Uterus (tissue), 2 donors: ENCODE measurements around the gene MAP3K10.

Source experiments
- POLR2A ChIP-seq, 2 donors: fragments of 450-650 bp; IDR thresholded peaks; one replicate each; pipeline ENCODE4 v1.6.1; 2016; ENCODE audit warnings: antibody characterized with exemption in 2 of 2, mild to moderate bottlenecking in 1 of 2, moderate library complexity in 1 of 2
- TF ChIP-seq, protein P1 (sequence below), 4 experiments: fragments of 200-600 bp in 2 of 4; fragments of 450-650 bp in 2 of 4; sonication (generic) in 2 of 4; IDR thresholded peaks; one replicate each; pipeline ENCODE4 v1.5.1; 2016 to 2019; ENCODE audit warnings: antibody characterized with exemption in 4 of 4, mild to moderate bottlenecking in 2 of 4, moderate library complexity in 1 of 4

DNA sequence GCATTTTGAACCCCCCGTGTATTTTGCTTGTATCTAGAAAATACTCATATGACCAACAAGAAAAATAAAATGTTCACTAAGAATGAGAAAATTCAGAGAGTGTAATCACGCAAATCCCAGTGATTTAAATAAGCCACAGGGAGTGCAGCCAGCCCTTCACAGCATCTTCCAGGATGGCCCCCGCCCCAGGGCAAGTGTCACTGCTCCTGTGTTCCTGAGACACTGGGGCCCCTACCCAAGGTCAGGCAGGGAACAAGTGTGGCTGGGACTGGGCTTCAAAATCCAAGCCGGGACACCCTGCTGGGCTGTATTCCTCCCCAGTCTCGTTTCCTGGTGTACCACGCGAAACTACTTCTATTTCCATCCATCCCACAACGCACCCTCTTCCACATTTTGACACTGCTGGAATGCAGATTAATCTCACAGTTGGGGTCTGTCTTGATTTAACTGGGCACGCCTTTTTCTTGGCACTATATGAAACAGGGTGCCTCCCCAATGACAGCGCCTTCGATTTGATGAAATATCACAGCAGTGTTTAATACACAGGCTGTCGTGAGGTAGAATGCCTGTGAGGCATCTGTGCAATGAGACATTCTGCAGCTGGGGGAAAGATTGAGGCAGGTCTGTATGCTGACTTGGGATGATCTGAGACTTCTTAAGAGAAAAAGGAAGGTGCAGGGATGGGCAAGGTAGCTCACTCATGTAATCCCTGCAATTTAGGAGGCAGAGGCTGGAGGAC, 53.5 kb downstream of the MAP3K10 start:
- TF ChIP-seq, protein P1, sequence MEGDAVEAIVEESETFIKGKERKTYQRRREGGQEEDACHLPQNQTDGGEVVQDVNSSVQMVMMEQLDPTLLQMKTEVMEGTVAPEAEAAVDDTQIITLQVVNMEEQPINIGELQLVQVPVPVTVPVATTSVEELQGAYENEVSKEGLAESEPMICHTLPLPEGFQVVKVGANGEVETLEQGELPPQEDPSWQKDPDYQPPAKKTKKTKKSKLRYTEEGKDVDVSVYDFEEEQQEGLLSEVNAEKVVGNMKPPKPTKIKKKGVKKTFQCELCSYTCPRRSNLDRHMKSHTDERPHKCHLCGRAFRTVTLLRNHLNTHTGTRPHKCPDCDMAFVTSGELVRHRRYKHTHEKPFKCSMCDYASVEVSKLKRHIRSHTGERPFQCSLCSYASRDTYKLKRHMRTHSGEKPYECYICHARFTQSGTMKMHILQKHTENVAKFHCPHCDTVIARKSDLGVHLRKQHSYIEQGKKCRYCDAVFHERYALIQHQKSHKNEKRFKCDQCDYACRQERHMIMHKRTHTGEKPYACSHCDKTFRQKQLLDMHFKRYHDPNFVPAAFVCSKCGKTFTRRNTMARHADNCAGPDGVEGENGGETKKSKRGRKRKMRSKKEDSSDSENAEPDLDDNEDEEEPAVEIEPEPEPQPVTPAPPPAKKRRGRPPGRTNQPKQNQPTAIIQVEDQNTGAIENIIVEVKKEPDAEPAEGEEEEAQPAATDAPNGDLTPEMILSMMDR (IDR thresholded peaks at IDR 0.05), result no peak
- no peak for TF ChIP-seq POLR2A (IDR thresholded peaks at IDR 0.05)
